Endothelial cell of umbilical vein (primary cell): ENCODE data around the gene MASP1.

ENCODE experiments used
- CTCF ChIP-seq, 2 donors: IDR thresholded peaks; 1 replicate in 1 of 2; 2 replicates in 1 of 2; pipeline ENCODE4 v1.5.1; 2011; ENCODE audit warnings: low read length in 2 of 2, mild to moderate bottlenecking in 2 of 2, moderate library complexity in 2 of 2, control low read depth in 1 of 2, inconsistent platforms in 1 of 2, low read depth in 1 of 2; ENCODE audit not compliant: insufficient read depth in 1 of 2; ENCODE audit errors: extremely low read depth in 1 of 2
- EZH2 ChIP-seq: IDR thresholded peaks from 2 replicates; pipeline ENCODE4 v1.6.1; 2012; ENCODE audit warnings: borderline replicate concordance, low read depth, mild to moderate bottlenecking, moderate library complexity, low read length, inconsistent platforms; ENCODE audit not compliant: severe bottlenecking
- FOS ChIP-seq: IDR thresholded peaks from 2 replicates; pipeline ENCODE4 v1.6.1; 2011; ENCODE audit warnings: mild to moderate bottlenecking, low read length, moderate library complexity, borderline replicate concordance; ENCODE audit not compliant: insufficient read depth
- JUN ChIP-seq: IDR thresholded peaks from 2 replicates; pipeline ENCODE4 v1.6.1; 2011; ENCODE audit warnings: borderline replicate concordance, low read depth; ENCODE audit not compliant: insufficient read length, insufficient read depth
- MAX ChIP-seq: IDR thresholded peaks from 2 replicates; pipeline ENCODE4 v1.6.1; 2011; ENCODE audit not compliant: insufficient read depth, insufficient read length
- MYC ChIP-seq: IDR thresholded peaks from one replicate; pipeline ENCODE4 v1.6.1; 2011; ENCODE audit warnings: mild to moderate bottlenecking, low read depth, low read length
- POLR2A ChIP-seq: IDR thresholded peaks from 2 replicates; pipeline ENCODE4 v1.6.1; 2012; ENCODE audit warnings: low read depth, mild to moderate bottlenecking, control low read depth, low read length
- POLR2AphosphoS5 ChIP-seq: IDR thresholded peaks from 2 replicates; pipeline ENCODE4 v1.6.1; 2012; ENCODE audit warnings: low read depth, mild to moderate bottlenecking, control low read depth, low read length, moderate library complexity; ENCODE audit not compliant: insufficient read depth

GRCh38 chr3:187191271-187191670 is 100.3 kb downstream of the MASP1 start:
- TF ChIP-seq CTCF (IDR thresholded peaks at IDR 0.05; ENCODE audit: extremely low read depth in 1 of 2, insufficient read depth in 1 of 2, low read depth in 1 of 2, low read length in 2 of 2), result no peak
- no peak for TF ChIP-seq POLR2AphosphoS5
- TF ChIP-seq EZH2, result no peak
- TF ChIP-seq POLR2A, result no peak
- no peak for TF ChIP-seq FOS
- TF ChIP-seq MAX, result no peak
- no peak for TF ChIP-seq MYC
- no peak for TF ChIP-seq JUN
